ENCODE measurements around the gene CDK14.

Gene CDK14

DNA sequence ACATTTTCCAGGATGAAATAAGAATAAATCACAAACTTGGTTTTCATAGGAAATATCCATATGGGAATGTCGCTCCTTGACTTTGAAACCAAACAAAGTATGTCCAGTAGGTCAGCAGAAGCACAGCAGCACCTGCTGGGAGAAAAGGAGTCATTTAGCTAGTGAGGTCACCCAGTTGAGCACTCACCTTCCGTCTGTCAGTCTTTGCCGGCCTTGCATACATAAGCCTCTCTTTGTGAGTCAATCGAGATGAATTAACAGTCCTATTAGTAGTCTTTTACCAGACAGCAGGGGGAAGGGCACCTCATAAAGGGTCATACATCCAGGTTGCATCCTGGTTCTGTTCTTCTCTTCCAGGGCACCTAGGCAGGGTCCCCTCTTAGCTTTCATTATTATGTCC is 435.6 kb downstream of the CDK14 start:
- no peak for DNase-seq

DNA sequence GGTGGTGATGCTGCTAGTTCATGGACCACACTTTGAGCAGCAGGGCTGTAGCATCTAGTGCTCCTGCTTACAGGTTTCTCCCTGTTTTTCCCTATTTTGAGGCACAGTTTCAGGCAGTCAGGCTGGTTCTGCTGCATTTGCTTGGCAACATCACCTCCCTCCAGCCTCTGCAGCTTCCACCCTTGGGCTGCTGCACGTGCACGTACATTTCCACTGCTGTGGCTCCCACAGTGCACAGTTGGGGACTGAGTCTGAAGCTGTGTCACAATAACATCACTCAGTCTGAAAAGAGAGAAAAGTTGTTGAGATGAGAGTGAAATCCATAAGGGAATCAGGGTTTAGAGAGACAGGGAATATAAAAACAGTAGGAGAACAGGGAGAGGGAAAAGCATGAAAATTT is 437.5 kb downstream of the CDK14 start:
- DNase-seq, result no peak

DNA sequence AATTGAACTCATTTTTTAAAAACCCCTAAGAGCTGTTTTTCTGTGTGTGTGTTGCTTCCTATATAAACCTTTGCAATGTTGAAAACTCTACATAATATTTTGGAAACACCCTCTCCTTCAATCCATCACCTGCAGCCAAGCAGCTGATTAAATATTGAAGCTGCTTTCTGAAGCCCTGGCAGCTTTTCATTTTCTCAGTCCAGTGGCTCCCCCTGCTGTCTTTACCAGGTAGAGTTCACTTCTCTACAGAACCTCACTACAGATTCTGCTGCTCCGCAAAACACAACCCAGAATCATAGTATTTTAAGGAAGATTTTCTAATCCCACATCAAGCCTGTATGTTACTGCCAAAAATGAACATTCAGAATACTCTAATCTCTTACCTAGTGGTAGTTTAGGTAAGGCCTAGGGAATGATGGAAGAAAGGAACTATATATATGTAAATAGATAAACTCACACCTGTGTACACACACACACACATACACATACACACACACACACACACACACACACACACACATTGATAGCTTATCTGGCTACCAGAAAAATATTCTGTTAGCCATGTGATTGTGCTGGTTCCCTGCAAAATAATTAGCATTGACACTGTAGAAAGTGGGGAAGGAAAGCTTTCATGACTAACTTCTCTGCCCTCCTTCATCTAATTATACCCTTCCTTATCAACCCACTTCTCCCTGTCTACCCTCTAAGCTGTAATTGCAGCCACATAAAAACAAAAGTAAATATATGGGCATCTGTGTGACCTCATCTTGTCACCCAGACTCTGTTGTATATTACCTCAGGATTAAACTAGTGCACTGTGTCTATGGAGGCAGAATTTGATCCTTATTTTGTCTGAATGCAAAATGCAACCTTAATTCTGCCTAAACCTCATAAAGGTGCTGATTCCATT is 438.6 kb downstream of the CDK14 start:
- DNase-seq, result peak; percentile 86

DNA sequence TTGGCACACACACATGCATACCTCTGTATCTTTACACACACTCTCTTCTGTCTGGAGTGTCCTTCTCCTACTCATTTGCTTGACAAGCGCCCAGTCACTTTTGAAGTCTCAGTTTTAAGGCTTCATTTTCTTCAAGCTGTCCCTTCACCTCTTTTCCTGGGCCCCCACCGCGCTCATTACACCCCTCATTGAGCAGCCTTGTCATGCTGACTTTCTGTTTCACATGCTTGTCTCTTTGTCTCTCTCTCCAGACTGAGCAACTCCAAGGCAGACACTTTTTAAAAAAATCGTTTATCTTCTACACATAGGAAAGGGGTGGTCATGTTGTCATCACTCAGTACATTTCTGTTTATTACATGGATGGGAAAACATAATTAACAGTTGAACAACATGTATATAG is 442.9 kb downstream of the CDK14 start:
- DNase-seq, result no peak

DNA sequence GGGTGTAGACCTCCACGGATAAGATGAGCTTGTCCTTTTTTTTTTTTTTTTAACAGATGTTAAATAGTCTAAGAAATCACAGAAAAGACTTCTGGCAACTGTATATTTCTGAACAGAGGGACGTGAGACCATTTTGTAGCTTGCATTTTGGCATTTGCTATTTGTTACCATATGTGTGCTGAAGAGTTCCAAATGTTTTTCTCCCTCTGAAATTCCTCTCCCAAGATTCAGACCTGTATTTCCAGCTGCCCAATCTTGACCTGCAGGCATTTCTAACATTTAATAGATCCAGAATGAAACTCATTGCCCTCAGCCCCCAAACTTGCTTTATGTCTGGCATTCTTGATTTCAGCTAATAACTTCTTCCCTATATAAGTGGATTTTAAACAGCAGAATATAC is 445.0 kb downstream of the CDK14 start:
- no peak for DNase-seq

DNA sequence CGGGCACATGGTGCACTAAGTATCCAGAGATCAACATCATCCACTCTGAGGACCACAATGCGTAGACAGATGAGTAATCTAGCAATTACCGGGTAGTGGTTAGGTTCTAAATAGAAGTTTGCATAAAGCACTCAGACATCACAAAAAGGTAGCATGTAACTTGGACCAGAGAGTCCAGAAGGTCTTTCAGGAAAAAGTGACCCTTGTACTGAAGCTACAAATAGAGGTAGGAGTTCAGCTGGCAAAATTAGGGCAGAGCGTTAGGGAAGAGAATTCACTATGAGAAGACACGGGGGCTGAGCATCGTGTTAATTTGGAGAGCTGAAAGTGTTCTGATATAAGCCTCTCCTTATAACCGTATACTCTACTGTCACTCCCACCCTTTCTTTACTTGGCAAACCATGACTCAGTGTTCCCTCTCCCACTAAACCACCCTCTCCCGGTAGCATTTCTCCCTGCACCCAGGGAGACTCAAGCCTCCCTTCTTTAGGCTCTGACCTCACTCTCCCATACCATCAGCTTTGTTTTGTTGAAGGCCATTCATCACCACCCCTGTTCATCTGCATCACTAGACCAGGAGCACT is 445.9 kb downstream of the CDK14 start:
- no peak for DNase-seq

DNA sequence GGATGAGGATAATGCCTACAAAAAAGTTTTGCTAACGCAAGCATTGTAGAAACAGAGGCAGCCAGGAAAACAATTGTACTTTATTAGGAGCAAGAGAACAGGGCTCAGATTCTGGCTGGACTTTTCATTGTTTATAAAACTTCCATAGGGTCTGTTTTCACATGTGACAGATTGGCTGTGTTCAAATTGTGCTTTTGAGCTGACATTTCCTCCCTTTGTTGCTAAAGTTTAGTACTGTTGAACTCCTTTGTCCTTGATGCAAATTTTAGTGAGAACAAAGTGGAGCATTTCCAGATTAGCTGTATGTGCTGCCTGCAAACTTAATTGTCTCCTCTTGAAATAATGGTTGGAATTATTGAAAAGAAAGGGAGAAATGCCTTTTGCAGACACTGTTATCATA is 447.1 kb downstream of the CDK14 start:
- no peak for DNase-seq

DNA sequence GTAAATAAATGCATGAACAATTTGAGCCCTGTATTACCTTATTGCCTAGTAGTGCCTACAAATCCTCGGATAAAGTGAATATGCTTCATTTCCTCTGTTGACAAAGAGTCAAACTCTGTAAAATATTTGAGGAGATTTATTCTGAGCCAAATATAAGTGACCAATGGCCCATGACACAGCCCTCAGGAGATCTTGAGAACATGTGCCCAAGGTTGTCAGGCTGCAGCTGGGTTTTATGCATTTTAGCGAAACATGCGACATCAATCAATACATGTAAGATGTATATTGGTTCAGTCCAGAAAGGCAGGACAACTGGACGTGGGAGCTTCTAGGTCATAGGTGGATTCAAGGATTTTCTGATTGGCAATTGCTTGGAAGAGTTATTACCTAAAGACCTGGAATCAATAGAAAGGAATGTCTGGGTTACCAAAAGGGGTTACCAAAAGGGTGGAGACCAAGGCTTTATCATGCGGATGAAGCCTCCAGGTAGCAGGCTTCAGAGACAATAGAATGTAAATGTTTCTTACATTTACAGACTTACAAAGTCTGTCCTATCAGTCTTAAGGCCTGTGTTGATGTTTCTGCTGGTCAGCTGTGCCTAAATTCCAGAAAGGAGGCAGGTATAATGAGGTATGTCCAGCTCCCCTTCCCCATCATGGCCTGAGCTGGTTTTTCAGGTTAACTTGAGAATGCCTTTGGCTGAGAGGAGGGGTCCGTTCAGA is 448.0 kb downstream of the CDK14 start:
- no peak for DNase-seq

DNA sequence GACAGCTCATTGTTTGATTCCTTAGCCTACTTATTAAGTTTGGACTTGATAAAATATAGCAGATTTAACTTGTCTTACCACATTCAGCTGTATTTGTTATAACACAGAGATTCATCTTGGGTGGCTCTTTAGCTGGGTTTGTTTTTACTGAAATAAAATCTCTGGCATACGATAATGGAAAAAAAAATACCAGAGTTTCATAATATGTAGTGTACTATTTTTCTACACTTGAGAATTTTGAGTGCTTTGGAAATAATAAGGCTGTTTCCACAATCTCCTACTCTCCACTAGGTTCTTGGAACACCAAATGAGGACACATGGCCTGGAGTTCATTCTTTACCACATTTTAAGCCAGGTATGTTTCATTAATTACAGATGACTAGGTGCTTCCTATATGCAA is 449.5 kb downstream of the CDK14 start:
- DNase-seq, result no peak

DNA sequence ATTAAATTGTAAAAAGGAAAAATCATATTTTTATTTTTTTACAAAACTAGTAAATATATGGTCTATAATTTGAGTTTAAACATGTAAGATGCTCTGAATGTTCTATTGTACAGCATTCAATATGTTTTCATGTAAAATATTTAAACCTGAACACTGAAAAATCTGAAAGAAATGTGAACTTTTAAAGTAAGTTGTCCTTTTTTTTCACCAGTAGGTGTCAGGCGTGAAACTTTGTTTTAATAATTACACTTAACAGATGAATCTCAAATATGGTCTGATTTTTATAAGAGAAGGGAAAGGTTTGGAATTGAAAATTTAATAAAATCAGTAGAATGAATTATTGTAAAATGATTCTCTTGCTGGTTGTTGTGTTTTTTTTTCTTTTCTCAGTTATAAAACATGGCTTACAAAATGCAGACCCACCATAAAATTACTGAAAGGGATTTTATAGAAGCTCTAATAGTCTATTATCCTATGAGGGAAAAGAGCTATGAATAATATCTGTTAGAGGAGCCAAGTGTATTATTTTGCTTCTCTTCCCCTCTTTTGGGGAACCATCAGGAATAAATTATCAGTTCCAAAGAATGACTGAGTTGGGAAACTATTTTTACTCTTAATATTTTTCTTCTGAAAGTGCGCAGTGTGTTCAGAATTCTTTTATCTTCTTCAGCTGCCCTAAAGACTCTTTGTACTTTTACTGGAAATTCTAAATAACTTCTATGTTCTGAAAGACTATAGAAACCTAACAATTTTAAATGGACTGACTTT is 450.4 kb downstream of the CDK14 start:
- no peak for DNase-seq

DNA sequence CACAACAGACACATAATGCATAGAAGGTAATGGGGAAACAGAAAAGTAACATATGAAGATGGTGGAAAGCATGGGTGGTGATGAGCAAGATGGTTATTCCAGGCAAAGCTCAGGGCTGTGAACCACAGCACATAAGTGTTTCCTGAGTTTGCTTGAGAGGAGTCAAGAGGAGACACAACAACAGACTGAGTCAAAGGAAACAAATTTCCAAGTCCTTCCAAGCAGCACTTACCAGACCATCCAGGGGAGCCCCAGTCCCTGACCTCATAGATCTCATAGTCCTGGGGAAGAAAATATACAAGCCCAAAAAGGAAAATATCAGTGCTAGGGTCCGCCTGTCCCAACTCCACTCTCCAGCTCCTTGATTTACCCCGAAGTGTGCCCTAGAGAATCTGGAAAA is 451.5 kb downstream of the CDK14 start:
- DNase-seq, result no peak

DNA sequence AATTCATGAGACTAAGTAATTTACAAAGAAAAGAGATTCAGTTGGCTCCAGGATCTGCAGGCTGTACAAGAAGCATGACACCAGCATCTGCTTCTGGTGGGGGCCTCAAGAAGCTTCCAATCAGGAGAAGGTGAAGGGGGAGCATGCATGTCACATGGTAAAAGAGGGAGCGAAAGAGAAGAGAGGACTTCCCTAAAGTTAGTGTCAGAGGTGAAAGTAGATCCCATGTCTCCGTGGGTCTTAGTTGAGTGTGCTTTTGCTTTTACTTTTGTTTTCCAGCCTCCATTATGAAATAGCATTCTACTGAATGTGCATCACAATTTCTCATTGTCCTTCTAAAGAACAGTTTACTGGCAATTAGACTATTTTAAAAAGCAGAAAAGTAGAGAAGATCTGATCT is 454.6 kb downstream of the CDK14 start:
- DNase-seq, result no peak

DNA sequence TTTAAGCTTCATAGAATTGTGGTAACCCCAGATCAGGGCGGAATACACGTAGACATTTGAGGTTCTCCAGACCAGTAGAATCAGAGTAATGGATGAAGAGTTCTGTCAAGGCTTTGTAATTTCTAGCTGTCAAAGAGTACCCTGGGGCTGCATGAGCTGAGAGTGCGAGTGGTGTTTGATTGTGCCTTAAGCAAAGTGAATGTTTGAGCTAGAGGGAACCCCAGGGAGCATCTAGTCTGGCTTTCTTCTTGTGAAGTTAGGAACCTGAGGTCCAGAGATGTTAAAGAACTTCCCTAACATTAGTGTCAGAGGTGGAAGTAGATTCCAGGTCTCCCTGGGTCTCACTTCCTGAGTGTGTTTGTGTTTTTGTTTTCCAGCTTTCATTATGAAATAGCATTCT is 455.8 kb downstream of the CDK14 start:
- no peak for DNase-seq

DNA sequence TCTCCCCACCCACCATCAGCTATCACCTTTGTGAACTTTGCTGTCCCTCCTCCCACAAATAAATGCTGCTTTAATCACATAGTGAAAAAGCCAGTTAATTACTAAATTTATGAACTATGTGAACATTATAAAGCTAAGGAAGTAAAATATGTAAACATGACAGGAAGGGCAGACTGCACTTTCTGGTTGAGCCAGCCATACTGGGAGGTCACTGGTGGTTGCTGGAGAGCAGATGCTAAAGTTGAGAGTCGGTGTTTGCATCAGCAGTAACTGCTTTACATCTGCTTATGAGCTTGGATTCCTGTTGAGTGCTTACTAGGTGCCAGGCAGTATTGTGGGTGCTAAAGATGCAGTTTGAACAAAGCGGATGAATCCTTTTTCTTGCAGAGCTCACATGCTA is 458.3 kb downstream of the CDK14 start:
- DNase-seq, result no peak

DNA sequence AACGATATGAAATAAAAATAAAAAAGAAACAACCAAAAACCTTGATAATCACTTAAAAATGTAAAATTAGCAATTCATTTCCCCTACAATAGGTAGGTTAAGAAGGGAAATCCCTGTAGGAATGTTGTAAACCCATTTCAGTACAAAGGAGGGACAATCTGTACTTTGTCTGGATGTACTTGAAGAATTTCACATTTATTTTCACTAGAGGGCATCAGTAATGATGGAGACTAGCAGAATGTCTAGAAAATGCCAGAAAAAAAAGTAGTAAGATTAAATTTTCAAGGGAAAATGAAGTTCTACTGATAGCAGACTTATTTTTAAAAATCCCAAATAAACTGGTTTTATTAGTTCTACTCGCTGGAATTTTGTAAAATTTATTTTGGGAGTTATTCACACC is 459.1 kb downstream of the CDK14 start:
- no peak for DNase-seq

DNA sequence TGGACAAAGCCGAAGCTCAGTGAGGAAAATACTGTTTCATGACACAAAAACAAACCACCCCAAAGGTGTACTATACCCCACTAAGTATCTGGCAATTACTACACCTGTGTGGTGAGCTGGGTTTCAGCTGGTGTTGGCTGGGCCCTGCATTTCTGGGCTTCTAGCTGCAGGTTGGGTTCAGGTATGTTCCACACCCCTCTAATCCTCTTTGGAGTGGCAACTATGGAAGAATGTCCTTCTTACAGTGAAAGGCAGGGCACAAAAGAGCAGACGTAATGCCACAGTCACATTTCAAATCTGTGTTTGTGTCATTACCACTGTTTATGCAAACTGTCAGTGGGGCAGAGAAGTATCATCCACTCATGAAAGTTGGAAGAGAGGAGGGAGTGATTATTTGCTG is 466.6 kb downstream of the CDK14 start:
- no peak for DNase-seq

DNA sequence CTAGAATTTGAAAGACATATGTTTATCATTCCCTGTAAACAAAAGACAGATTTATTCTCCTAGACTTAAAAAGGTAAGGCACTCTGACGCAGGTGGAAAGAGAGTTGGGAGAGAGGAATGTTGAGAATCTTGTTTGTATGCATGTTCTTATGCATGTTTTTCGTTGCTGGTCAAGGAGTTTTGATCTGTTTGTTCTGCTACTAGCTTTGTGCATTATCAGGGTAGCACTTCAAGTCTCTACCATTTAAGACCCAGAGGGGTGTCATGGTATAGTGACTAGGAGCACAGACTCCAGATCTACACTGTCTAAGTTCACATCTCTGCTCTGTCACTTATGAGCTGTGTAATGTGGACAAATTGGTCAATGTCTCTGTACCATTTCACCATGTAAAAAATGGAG is 467.9 kb downstream of the CDK14 start:
- no peak for DNase-seq

DNA sequence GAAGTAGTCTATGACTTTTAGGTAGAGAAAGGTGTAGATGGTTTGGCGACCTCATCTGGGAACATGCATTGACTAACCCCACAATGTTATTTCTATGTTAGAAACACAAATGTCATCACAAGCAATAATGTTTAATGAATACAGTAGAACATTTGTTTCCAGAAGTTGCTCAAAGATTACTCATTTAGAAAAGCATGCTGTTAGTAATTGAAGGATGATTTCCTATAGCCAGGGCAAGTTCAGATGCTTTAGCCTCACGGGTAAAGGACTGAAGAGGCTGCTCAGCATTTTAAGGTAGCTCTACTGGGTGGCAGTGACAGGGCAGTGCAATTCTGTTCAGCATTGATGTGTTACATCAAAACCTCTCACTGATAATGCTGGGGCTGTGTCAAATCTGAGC is 468.8 kb downstream of the CDK14 start:
- no peak for DNase-seq

DNA sequence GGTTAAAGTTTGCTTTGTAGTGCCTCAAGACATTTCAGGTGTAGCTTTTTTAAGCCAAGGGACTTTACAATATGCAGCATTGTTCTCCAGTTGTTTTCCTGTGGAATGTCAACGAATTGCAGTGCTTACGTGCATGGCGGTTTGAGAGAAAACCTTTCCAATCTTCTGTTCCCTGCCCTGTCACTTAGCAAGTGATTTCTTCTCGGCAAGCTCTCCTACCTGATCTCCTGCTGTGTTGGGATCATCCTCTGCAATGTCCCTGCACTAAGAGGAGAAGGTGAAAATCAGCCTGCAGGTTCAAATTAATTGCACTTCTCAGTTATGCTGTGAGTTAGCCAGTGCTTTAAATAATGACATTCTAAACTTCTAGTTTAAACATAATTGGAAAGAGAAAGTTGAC is 470.5 kb downstream of the CDK14 start:
- no peak for DNase-seq

DNA sequence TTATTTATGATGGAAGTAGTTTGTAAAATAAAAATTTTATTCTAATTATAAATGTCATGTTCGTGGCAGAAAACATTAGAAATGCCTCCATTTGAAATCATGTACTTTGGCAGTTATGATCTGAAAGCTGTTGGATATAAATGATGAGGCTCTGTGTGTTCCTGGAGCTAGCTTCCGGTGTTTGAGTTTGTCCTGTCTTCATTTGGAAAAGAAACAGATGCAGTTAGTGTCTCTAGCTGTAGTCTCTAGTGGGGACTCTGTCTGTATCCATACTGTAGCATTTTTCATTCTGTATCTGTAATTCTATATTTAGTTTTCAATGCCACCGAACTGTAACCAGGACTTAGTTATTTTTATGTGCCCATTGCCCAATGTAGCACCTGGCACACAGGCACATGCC is 471.1 kb downstream of the CDK14 start:
- DNase-seq, result no peak

DNA sequence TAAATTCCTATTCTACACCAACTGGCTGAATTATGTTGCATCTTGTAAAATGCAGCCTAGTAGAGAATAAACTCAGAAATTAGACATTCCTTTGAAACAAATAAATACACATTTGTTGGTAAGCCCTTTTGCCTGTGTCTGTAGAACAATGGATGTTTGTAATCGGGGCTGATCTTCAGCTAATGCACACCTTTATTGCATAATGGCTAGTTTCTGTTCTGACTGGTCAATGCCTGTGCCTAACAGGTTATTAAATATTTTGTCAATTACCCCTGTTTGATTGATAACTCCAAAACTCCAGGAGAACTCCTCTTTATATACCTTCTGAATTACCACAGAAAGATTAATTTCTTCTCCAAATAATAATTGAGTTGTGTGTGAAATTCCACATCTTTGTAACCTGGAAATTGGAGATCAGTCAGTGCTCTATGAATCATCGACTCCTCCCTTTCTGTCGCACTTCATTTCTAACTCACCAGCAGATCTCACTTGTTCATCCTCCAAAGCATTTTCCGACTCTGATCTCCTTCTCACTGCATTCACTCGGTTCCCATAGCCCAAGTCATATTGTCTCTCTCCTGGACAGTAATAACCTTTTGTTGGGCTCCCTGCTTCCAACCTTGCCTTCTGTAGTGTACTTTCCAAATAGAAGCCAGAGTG is 472.1 kb downstream of the CDK14 start:
- no peak for DNase-seq

DNA sequence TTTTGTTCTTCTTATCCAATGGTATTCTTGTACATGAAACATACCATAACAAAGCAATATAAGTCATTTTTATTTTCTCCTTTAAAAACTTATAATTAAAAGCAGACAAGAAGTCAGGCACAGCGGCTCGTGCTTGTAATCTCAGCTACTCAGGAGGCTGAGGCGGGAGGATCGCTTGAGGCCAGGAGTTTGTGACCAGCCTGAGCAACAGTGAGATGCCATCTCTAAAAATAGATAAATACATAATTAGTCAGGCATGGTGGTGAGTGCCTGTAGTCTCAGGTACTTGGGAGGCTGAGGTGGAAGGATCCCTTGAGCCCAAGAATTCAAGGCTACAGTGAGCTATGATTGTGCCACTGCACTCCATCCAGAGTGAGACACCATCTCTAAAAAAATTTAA is 473.0 kb downstream of the CDK14 start:
- no peak for DNase-seq

DNA sequence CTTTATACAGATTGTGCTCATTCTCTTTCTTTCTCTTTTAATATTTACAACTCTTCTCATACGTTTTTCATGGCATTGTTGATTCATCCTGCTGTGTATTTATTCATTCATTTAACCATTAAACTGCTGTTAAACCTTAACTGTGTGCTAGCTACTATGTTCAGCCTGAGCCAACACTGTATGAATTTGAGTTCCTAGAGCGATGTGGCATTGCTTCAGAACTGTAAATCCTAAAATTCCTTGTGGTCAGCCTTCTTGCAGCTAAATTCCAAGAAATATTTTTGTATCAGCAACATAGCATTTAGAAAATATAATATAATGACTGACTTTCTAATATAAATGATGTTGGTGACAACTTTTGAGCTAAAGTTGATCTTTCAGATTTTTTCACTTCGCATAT is 483.4 kb downstream of the CDK14 start:
- no peak for DNase-seq

Data from NCI-H2081 treated with DMSO at 0.1 percent for 48 hours (cell line).